PC-3 (cell line): Measurements from ENCODE around the gene TSHZ2. TPM values are rescaled to one million over a fixed set of nuclear protein-coding genes. Genes with fewer than 3 reads are reported as not detected.

Experiments
- ATAC-seq: fragments of 200-7000 bp; cut with Tn5 transposase; 2 replicates; pipeline ENCODE4 v1.9.1; 2020; ENCODE audit warnings: mild to moderate bottlenecking, moderate library complexity
- BruUV-seq: library from RNA; stranded (reverse); fragments of 400-500 nt; replicated peaks from 2 replicates; lab custom pipeline; 2021; lab: Mats Ljungman, UMichigan
- CTCF ChIA-PET: fragments of 300-600 bp; sonication (Branson Sonifier 250); formaldehyde crosslinking; loops from one replicate; lab custom pipeline; 2022; ENCODE audit warnings: antibody characterized with exemption; lab: Charles Lee
- POLR2A ChIA-PET: fragments of 300-600 bp; sonication (Branson Sonifier 250); formaldehyde crosslinking; loops from one replicate; lab custom pipeline; 2022; ENCODE audit warnings: antibody characterized with exemption; ENCODE audit not compliant: unreplicated experiment; lab: Charles Lee
- DNase-seq: peaks from one replicate; pipeline ENCODE4 v3.0.0-alpha.2; 2015
- H2AFZ ChIP-seq: fragments of 300-600 bp; sonication (generic); 2 replicates; pipeline ENCODE4 v1.6.0; 2016; ENCODE audit warnings: antibody characterized with exemption, low read length
- H3F3A ChIP-seq: fragments of 300-600 bp; sonication (generic); one replicate; pipeline ENCODE4 v1.6.0; 2017; ENCODE audit warnings: antibody characterized with exemption, low read length, control low read depth, mild to moderate bottlenecking; ENCODE audit not compliant: unreplicated experiment
- H3K27ac ChIP-seq: fragments of 300-600 bp; sonication (generic); 2 replicates; pipeline ENCODE4 v1.5.1; 2016; ENCODE audit warnings: mild to moderate bottlenecking, low read length
- H3K27me3 ChIP-seq: fragments of 300-600 bp; sonication (generic); 2 replicates; pipeline ENCODE4 v1.6.1; 2016; ENCODE audit warnings: low read length, mixed read lengths
- H3K36me3 ChIP-seq: fragments of 300-600 bp; sonication (generic); 2 replicates; pipeline ENCODE4 v1.6.1; 2016; ENCODE audit warnings: low read depth, mixed run types, low read length, mixed read lengths
- H3K4me1 ChIP-seq: fragments of 300-600 bp; sonication (generic); 2 replicates; pipeline ENCODE4 v1.5.1; 2016; ENCODE audit warnings: low read length; ENCODE audit not compliant: insufficient read depth
- H3K4me2 ChIP-seq: fragments of 300-600 bp; sonication (generic); 2 replicates; pipeline ENCODE4 v1.6.0; 2016; ENCODE audit warnings: low read length
- H3K4me3 ChIP-seq: fragments of 300-600 bp; sonication (generic); 2 replicates; pipeline ENCODE4 v1.5.1; 2016; ENCODE audit warnings: mild to moderate bottlenecking, low read length, mixed read lengths
- H3K79me2 ChIP-seq: fragments of 300-600 bp; sonication (generic); 2 replicates; pipeline ENCODE4 v1.6.1; 2017; ENCODE audit warnings: low read length, mixed read lengths
- H3K9ac ChIP-seq: fragments of 300-600 bp; sonication (generic); 2 replicates; pipeline ENCODE4 v1.6.0; 2016; ENCODE audit warnings: mild to moderate bottlenecking, low read length
- H3K9me2 ChIP-seq: fragments of 300-600 bp; sonication (generic); replicated peaks from 2 replicates; pipeline ENCODE4 v1.6.1; 2016; ENCODE audit warnings: mixed run types, low read length, mixed read lengths
- H3K9me3 ChIP-seq: fragments of 300-600 bp; sonication (generic); 2 replicates; pipeline ENCODE4 v1.6.1; 2016; ENCODE audit warnings: low read length, mixed read lengths
- H4K20me1 ChIP-seq: fragments of 300-600 bp; sonication (generic); 2 replicates; pipeline ENCODE4 v1.6.1; 2016; ENCODE audit warnings: low read length, mixed read lengths
- EZH2 ChIP-seq: fragments of 300-600 bp; sonication (generic); IDR thresholded peaks from one replicate; pipeline ENCODE4 v1.6.1; 2017; ENCODE audit warnings: antibody characterized with exemption, mild to moderate bottlenecking, low read length; ENCODE audit not compliant: unreplicated experiment
- EZH2phosphoT487 ChIP-seq: fragments of 300-600 bp; sonication (generic); IDR thresholded peaks from 2 replicates; pipeline ENCODE4 v1.6.1; 2018; ENCODE audit warnings: mild to moderate bottlenecking, antibody characterized with exemption, low read length, borderline replicate concordance
- intact Hi-C: fragments of 100-400 bp; cut with micrococcal nuclease; formaldehyde crosslinking; loops from 2 replicates; pipeline ENCODE4 v1.9.0; 2023
- total RNA-seq: library from RNA; depleted of rRNA; stranded (reverse); fragments of >200 nt; gene quantifications from 2 replicates; pipeline ENCODE4 v1.2.3, GENCODE V29; 2014
- TF ChIP-seq, protein P1 (sequence below): fragments of 300-600 bp; sonication (generic); conservative IDR thresholded peaks from 2 replicates; pipeline ENCODE4 v1.5.1; 2017; ENCODE audit warnings: antibody characterized with exemption, low read depth, mild to moderate bottlenecking, low read length

TSHZ2 gene
- total RNA-seq, 1 experiment from 2014 or later = not detected

DNA sequence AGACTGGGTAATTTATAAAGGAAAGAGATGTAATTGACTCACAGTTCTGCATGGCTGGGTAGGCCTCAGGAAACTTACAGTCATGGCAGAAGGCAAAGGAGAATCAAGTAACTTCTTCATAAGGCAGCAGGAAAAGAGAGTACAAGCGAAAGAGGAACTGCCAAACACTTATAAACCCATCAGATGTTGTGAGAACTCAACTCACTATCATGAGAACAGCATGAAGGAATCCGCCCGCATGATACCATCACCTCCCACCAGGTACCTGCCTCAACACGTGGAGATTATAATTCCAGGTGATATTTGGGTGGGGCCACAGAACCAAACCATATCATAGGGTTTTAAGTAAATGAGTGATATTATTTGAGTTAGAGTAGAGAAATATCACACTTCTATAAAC is 189.3 kb downstream of the TSHZ2 start:
- Histone ChIP-seq H3K9me3 (no peaks in the 10 kb centered on the region), H3K4me2 (no peak overlapping the region), H3F3A (no peaks in the 10 kb centered on the region), H3K36me3 (no peaks in the 10 kb centered on the region), H3K9me2 (no peaks in the 10 kb centered on the region), H3K27me3 (no peaks in the 10 kb centered on the region), H2AFZ (no peak overlapping the region), H3K27ac (no peak overlapping the region), H3K4me1 (peaks cover 8% of the 10 kb centered on the region), H3K79me2 (no peaks in the 10 kb centered on the region), H3K9ac (no peak overlapping the region), H3K4me3 (no peak overlapping the region), H4K20me1 (no peaks in the 10 kb centered on the region)
- no peak for DNase-seq
- intact Hi-C loops = no loop called here
- CTCF ChIA-PET = no interaction called here
- no TSS peak for BruUV-seq
- TF ChIP-seq EZH2 (no peak), EZH2phosphoT487 (no peak)
- TF ChIP-seq, protein P1, sequence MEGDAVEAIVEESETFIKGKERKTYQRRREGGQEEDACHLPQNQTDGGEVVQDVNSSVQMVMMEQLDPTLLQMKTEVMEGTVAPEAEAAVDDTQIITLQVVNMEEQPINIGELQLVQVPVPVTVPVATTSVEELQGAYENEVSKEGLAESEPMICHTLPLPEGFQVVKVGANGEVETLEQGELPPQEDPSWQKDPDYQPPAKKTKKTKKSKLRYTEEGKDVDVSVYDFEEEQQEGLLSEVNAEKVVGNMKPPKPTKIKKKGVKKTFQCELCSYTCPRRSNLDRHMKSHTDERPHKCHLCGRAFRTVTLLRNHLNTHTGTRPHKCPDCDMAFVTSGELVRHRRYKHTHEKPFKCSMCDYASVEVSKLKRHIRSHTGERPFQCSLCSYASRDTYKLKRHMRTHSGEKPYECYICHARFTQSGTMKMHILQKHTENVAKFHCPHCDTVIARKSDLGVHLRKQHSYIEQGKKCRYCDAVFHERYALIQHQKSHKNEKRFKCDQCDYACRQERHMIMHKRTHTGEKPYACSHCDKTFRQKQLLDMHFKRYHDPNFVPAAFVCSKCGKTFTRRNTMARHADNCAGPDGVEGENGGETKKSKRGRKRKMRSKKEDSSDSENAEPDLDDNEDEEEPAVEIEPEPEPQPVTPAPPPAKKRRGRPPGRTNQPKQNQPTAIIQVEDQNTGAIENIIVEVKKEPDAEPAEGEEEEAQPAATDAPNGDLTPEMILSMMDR = no peak
- no peak for ATAC-seq
- POLR2A ChIA-PET = no interaction called here

DNA sequence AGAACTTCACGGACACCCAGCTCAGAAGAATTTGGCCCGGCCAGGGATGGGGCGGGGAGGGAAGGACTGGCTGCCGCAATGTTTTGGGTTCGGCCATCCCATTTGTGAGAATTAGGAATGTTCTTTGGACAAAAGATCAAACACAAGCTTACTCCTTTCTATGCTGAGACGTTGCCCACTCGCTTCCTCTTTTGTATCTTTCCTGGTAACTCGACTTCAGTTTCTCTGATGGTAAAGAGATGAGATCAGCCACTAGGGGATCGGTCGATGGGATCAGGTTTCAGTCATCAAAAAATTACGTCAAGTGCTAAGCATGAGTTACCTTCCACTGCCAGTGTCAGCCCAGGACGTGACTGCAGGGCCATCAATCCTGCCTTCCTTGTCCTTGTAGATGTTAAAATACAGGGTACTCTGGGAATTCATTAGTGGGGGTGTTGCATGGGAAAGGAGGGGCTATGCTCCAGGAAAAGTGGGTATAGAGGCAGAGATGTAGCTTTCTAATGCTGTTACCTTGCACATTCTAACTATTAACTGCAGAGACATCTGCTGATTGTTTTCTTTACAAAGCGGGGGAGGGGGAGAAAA is 190.2 kb downstream of the TSHZ2 start:
- H4K20me1 ChIP-seq = no peaks in the 10 kb centered on the region
- no peaks in the 10 kb centered on the region for H3K9me3 ChIP-seq
- POLR2A ChIA-PET = interaction anchor here (0.5 kb wide), 1 partner anchor 755 kb away, joined by 4 read pairs; no protein-coding TSS in a partner anchor
- CTCF ChIA-PET = no interaction called here
- no peak for TF ChIP-seq EZH2phosphoT487
- TF ChIP-seq, protein P1 = peak; percentile 45
- DNase-seq = peak; percentile 68
- H3K4me1 ChIP-seq = peaks cover 8% of the 10 kb centered on the region
- no peaks in the 10 kb centered on the region for H3F3A ChIP-seq
- no peaks in the 10 kb centered on the region for H3K27me3 ChIP-seq
- H3K9ac ChIP-seq = no peak overlapping the region
- peak overlapping the region; percentile 20; the same call in 1 of the 2 replicates for H3K4me3 ChIP-seq
- peak overlapping the region; percentile 66 for H2AFZ ChIP-seq
- H3K27ac ChIP-seq = no peak overlapping the region
- intact Hi-C loops = no loop called here
- H3K4me2 ChIP-seq = peak overlapping the region; percentile 66
- no TSS peak for BruUV-seq
- H3K36me3 ChIP-seq = no peaks in the 10 kb centered on the region
- no peaks in the 10 kb centered on the region for H3K9me2 ChIP-seq
- no peaks in the 10 kb centered on the region for H3K79me2 ChIP-seq
- peak; percentile 61 for ATAC-seq

DNA sequence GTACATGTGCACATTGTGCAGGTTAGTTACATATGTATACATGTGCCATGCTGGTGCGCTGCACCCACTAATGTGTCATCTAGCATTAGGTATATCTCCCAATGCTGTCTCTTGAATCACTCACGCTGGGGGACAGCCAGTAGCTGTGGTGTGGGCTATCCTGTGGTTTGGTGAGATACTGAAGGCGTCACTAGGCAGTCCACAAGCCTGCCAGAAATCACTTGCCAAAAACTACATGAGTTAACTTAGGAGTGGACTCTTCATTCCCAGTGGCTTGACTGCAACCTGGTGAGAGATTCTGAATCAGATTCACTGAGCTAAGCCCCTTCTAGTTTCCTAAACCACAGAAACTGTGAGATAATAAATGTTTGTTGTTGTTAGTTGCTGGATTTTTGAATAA is 191.3 kb downstream of the TSHZ2 start:
- BruUV-seq = no TSS peak
- H3K36me3 ChIP-seq = no peaks in the 10 kb centered on the region
- intact Hi-C loops = no loop called here
- no peaks in the 10 kb centered on the region for H3F3A ChIP-seq
- no peaks in the 10 kb centered on the region for H3K9me2 ChIP-seq
- no peak overlapping the region for H2AFZ ChIP-seq
- H3K4me2 ChIP-seq = no peak overlapping the region
- no peak overlapping the region for H3K27ac ChIP-seq
- peaks cover 8% of the 10 kb centered on the region for H3K4me1 ChIP-seq
- ChIA-PET CTCF (no interaction called here), POLR2A (no interaction called here)
- H3K9me3 ChIP-seq = no peaks in the 10 kb centered on the region
- ATAC-seq = no peak
- no peaks in the 10 kb centered on the region for H3K79me2 ChIP-seq
- no peaks in the 10 kb centered on the region for H3K27me3 ChIP-seq
- TF ChIP-seq EZH2phosphoT487 (no peak), EZH2 (no peak)
- TF ChIP-seq, protein P1 = no peak
- DNase-seq = peak; percentile 16
- no peak overlapping the region for H3K4me3 ChIP-seq
- no peak overlapping the region for H3K9ac ChIP-seq
- no peaks in the 10 kb centered on the region for H4K20me1 ChIP-seq
